ENCODE data around the gene GLB1L2.

The GLB1L2 gene

DNA sequence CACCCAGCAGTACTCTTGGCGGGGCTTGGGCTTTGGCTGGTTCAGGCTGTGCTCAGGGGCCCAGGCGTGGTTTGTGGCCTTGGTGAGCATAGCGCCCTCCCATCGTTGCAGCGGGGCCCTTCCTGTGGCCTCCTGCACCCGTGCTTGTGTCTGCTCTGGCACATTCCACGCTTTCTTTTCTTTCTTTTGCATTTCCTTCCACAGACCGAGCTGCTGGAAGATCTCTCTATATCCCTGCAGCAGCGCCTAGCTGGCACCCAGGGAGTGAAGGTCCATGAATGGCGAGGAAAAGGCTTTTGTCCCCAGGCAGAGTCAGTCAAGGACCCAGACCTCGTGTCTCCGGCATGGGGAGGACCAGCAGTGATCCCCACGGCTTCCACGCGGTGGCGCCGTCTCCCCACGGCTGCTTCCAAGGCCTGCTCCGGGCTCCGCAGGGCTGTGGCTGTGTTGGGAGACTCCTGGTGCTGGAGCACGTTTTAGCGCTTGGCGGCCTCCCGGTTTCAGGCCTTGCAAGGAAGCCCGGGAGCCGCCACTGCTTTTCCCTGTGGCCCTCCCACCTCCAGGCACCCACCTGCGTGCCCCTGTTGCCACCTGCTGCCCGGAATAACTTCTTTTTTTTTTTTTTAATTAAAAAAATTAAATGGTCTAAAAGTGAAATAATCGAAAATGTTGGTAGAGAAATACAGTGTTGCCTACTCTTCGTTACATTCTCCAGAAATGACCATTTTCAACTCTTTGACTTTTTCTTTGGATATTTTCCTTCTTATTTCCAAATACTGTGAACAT lies 28.5 kb downstream of the GLB1L2 start:
- peak; percentile 94 for ATAC-seq
- 0 out of 2 replicates have a peak, but pooled peaks have one; percentile 4 for TF ChIP-seq ZNF70 (CRISPR knock-in tag; IDR thresholded peaks at IDR 0.05)
- no peak for TF ChIP-seq CSRNP3 (CRISPR knock-in tag; IDR thresholded peaks at IDR 0.05)

GRCh38 chr11:134361661-134362060 lies 29.9 kb downstream of the GLB1L2 start:
- TF ChIP-seq ARNTL (CRISPR knock-in tag; IDR thresholded peaks at IDR 0.05; ENCODE audit: borderline replicate concordance, low read depth) (no peak), CSDC2 (CRISPR knock-in tag; IDR thresholded peaks at IDR 0.05) (no peak), PPARA (CRISPR knock-in tag; IDR thresholded peaks at IDR 0.05; ENCODE audit: borderline replicate concordance) (no peak), PATZ1 (CRISPR knock-in tag; IDR thresholded peaks at IDR 0.05; ENCODE audit: borderline replicate concordance) (no peak)
- ATAC-seq: no peak

- no peak for ATAC-seq
- TF ChIP-seq RARB (CRISPR knock-in tag; IDR thresholded peaks at IDR 0.05) (no peak), CSRNP3 (CRISPR knock-in tag; IDR thresholded peaks at IDR 0.05) (no peak), TCF4 (CRISPR knock-in tag; IDR thresholded peaks at IDR 0.05; ENCODE audit: borderline replicate concordance) (no peak), OSR1 (CRISPR knock-in tag; IDR thresholded peaks at IDR 0.05) (no peak)
Measured at GRCh38 chr11:134362192-134362901, 30.6 kb downstream of the GLB1L2 start.

DNA sequence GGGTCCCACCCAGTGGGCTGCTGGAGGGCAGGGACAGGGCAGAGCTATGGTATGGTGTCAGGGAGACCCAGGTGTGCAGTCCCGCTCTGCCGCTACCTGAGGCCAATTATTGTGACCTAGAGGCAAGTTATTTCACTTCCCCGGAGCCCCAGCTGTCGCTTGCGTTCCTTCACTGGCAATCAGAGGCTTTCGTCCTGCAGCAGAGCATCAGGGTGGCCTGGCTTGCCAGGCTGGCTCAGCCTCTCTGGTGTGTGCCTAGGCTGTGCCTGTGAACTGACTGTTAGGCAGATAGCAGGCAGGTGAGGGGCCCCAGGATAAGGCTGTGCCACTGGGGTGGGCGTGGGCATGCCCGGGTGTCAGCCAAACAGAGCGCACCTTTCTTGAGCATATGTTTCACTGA lies 31.4 kb downstream of the GLB1L2 start:
- ATAC-seq: no peak
- TF ChIP-seq SNAI2 (CRISPR knock-in tag; IDR thresholded peaks at IDR 0.05) (no peak), TCF4 (CRISPR knock-in tag; IDR thresholded peaks at IDR 0.05; ENCODE audit: borderline replicate concordance) (no peak), GLIS3 (CRISPR knock-in tag; IDR thresholded peaks at IDR 0.05) (no peak), PPARA (CRISPR knock-in tag; IDR thresholded peaks at IDR 0.05; ENCODE audit: borderline replicate concordance) (no peak), ZC3H10 (CRISPR knock-in tag; IDR thresholded peaks at IDR 0.05) (no peak), ZNF70 (CRISPR knock-in tag; IDR thresholded peaks at IDR 0.05) (no peak), CREB5 (CRISPR knock-in tag; IDR thresholded peaks at IDR 0.05; ENCODE audit: low read depth) (no peak), BACH2 (CRISPR knock-in tag; IDR thresholded peaks at IDR 0.05; ENCODE audit: borderline replicate concordance) (no peak), ISL1 (CRISPR knock-in tag; IDR thresholded peaks at IDR 0.05) (no peak), OSR1 (CRISPR knock-in tag; IDR thresholded peaks at IDR 0.05) (no peak), ESRRG (CRISPR knock-in tag; IDR thresholded peaks at IDR 0.05) (no peak), ZNF8 (CRISPR knock-in tag; IDR thresholded peaks at IDR 0.05) (no peak), ARNTL (CRISPR knock-in tag; IDR thresholded peaks at IDR 0.05; ENCODE audit: borderline replicate concordance, low read depth) (no peak), CSRNP3 (CRISPR knock-in tag; IDR thresholded peaks at IDR 0.05) (no peak), PATZ1 (CRISPR knock-in tag; IDR thresholded peaks at IDR 0.05; ENCODE audit: borderline replicate concordance) (no peak)
- TF ChIP-seq, protein P1, sequence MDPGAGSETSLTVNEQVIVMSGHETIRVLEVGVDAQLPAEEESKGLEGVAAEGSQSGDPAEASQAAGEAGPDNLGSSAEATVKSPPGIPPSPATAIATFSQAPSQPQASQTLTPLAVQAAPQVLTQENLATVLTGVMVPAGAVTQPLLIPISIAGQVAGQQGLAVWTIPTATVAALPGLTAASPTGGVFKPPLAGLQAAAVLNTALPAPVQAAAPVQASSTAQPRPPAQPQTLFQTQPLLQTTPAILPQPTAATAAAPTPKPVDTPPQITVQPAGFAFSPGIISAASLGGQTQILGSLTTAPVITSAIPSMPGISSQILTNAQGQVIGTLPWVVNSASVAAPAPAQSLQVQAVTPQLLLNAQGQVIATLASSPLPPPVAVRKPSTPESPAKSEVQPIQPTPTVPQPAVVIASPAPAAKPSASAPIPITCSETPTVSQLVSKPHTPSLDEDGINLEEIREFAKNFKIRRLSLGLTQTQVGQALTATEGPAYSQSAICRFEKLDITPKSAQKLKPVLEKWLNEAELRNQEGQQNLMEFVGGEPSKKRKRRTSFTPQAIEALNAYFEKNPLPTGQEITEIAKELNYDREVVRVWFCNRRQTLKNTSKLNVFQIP (CRISPR knock-in tag; IDR thresholded peaks at IDR 0.05; ENCODE audit: borderline replicate concordance, low read depth): no peak
- TF ChIP-seq, protein P2, sequence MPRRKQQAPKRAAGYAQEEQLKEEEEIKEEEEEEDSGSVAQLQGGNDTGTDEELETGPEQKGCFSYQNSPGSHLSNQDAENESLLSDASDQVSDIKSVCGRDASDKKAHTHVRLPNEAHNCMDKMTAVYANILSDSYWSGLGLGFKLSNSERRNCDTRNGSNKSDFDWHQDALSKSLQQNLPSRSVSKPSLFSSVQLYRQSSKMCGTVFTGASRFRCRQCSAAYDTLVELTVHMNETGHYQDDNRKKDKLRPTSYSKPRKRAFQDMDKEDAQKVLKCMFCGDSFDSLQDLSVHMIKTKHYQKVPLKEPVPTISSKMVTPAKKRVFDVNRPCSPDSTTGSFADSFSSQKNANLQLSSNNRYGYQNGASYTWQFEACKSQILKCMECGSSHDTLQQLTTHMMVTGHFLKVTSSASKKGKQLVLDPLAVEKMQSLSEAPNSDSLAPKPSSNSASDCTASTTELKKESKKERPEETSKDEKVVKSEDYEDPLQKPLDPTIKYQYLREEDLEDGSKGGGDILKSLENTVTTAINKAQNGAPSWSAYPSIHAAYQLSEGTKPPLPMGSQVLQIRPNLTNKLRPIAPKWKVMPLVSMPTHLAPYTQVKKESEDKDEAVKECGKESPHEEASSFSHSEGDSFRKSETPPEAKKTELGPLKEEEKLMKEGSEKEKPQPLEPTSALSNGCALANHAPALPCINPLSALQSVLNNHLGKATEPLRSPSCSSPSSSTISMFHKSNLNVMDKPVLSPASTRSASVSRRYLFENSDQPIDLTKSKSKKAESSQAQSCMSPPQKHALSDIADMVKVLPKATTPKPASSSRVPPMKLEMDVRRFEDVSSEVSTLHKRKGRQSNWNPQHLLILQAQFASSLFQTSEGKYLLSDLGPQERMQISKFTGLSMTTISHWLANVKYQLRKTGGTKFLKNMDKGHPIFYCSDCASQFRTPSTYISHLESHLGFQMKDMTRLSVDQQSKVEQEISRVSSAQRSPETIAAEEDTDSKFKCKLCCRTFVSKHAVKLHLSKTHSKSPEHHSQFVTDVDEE (CRISPR knock-in tag; IDR thresholded peaks at IDR 0.05): no peak

All from SK-N-SH treated with all-trans-retinoic acid at 6 μM for 48 hours (cell line).